ENCODE measurements around the gene ALAS1.

- TF ChIP-seq, protein P1, sequence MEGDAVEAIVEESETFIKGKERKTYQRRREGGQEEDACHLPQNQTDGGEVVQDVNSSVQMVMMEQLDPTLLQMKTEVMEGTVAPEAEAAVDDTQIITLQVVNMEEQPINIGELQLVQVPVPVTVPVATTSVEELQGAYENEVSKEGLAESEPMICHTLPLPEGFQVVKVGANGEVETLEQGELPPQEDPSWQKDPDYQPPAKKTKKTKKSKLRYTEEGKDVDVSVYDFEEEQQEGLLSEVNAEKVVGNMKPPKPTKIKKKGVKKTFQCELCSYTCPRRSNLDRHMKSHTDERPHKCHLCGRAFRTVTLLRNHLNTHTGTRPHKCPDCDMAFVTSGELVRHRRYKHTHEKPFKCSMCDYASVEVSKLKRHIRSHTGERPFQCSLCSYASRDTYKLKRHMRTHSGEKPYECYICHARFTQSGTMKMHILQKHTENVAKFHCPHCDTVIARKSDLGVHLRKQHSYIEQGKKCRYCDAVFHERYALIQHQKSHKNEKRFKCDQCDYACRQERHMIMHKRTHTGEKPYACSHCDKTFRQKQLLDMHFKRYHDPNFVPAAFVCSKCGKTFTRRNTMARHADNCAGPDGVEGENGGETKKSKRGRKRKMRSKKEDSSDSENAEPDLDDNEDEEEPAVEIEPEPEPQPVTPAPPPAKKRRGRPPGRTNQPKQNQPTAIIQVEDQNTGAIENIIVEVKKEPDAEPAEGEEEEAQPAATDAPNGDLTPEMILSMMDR (IDR thresholded peaks at IDR 0.05; ENCODE audit: insufficient read depth, low read length), result no peak
- TF ChIP-seq, protein P2, sequence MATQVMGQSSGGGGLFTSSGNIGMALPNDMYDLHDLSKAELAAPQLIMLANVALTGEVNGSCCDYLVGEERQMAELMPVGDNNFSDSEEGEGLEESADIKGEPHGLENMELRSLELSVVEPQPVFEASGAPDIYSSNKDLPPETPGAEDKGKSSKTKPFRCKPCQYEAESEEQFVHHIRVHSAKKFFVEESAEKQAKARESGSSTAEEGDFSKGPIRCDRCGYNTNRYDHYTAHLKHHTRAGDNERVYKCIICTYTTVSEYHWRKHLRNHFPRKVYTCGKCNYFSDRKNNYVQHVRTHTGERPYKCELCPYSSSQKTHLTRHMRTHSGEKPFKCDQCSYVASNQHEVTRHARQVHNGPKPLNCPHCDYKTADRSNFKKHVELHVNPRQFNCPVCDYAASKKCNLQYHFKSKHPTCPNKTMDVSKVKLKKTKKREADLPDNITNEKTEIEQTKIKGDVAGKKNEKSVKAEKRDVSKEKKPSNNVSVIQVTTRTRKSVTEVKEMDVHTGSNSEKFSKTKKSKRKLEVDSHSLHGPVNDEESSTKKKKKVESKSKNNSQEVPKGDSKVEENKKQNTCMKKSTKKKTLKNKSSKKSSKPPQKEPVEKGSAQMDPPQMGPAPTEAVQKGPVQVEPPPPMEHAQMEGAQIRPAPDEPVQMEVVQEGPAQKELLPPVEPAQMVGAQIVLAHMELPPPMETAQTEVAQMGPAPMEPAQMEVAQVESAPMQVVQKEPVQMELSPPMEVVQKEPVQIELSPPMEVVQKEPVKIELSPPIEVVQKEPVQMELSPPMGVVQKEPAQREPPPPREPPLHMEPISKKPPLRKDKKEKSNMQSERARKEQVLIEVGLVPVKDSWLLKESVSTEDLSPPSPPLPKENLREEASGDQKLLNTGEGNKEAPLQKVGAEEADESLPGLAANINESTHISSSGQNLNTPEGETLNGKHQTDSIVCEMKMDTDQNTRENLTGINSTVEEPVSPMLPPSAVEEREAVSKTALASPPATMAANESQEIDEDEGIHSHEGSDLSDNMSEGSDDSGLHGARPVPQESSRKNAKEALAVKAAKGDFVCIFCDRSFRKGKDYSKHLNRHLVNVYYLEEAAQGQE (IDR thresholded peaks at IDR 0.05; ENCODE audit: insufficient replicate concordance, low read depth), result no peak
- TF ChIP-seq POLR2AphosphoS5 (IDR thresholded peaks at IDR 0.05; ENCODE audit: low read depth), result peak; percentile 42
Measured at GRCh38 chr3:52254608-52255007, 56.6 kb downstream of the ALAS1 start.
